Esophagus squamous epithelium (tissue), 5 donors: ENCODE measurements around the gene AMZ1. TPM values are rescaled to one million over a fixed set of nuclear protein-coding genes. Genes with fewer than 3 reads are reported as not detected.

Experiments used
- DNase-seq: peaks from one replicate; lab custom pipeline; 2025; lab: John Stamatoyannopoulos, UW
- H3K27ac ChIP-seq, 4 donors: fragments of 200-600 bp; sonication (generic); one replicate each; pipeline ENCODE4 v1.5.1; 2016 to 2019; ENCODE audit warnings: mild to moderate bottlenecking in 1 of 4
- H3K27me3 ChIP-seq, 4 donors: fragments of 200-600 bp; sonication (generic); 1 replicate in 3 of 4; 2 replicates in 1 of 4; pipeline versions ENCODE4 v1.5.1 to v1.6.0; 2017 to 2021; ENCODE audit warnings: antibody characterized with exemption in 1 of 4
- H3K36me3 ChIP-seq, 3 donors: fragments of 200-600 bp; sonication (generic); one replicate each; pipeline ENCODE4 v1.5.1; 2016 to 2019
- H3K4me1 ChIP-seq, 3 donors: fragments of 200-600 bp; sonication (generic); one replicate each; pipeline ENCODE4 v1.5.1; 2017 to 2019
- H3K4me3 ChIP-seq, 4 donors: fragments of 200-600 bp; sonication (generic); 1 replicate in 3 of 4; 2 replicates in 1 of 4; pipeline ENCODE4 v1.5.1; 2016 to 2019; ENCODE audit warnings: mild to moderate bottlenecking in 2 of 4, moderate library complexity in 1 of 4
- H3K9me3 ChIP-seq, 3 donors: fragments of 200-600 bp; sonication (generic); one replicate each; pipeline ENCODE4 v1.5.1; 2016 to 2019
- CTCF ChIP-seq, 6 experiments: fragments of 450-650 bp in 4 of 6; fragments of 200-600 bp in 2 of 6; sonication (generic) in 2 of 6; IDR thresholded peaks; one replicate each; pipeline ENCODE4 v1.5.1; 2016 to 2019; ENCODE audit warnings: antibody characterized with exemption in 6 of 6, mild to moderate bottlenecking in 4 of 6, moderate library complexity in 4 of 6
- POLR2A ChIP-seq, 4 donors: fragments of 450-650 bp; IDR thresholded peaks; one replicate each; pipeline ENCODE4 v1.6.1; 2017; ENCODE audit warnings: antibody characterized with exemption in 4 of 4, mild to moderate bottlenecking in 4 of 4, moderate library complexity in 3 of 4
- WGBS, 2 donors: methylation state at CpG; one replicate each; pipeline ENCODE4 v1.1.5; 2018; 5-methylcytosine and 5-hydroxymethylcytosine counted together
- intact Hi-C: fragments of 100-400 bp; cut with DNase I; formaldehyde crosslinking; loops from one replicate; pipeline ENCODE4 v1.15.0; 2022
- total RNA-seq, 4 donors: library from RNA; depleted of rRNA; stranded (reverse); fragments of >200 nt; gene quantifications; one replicate each; pipeline ENCODE4 v1.1.0, GENCODE V29; 2016
- donor health status: DM: yes; HTN: yes; CAD: no.

The AMZ1 gene
- total RNA-seq: under 1 TPM in 2 of 4 donors, not detected in 2; 0.12 to 0.19 TPM

GRCh38 chr7:2687881-2688318 is at the start of gene AMZ1:
Gene AMZ1, plus strand, starts transcription at chr7:2688202. Its CDS starts 12,250 bp downstream, at chr7:2700452.
- no peak for DNase-seq
- H3K9me3 ChIP-seq: no peaks in the 10 kb centered on the region
- peak within 1 kb of the TSS in 2 of 4 donors; percentile 38 to 58 for H3K4me3 ChIP-seq
- no peak for TF ChIP-seq CTCF (IDR thresholded peaks at IDR 0.05)
- no peak for TF ChIP-seq POLR2A (IDR thresholded peaks at IDR 0.05)
- WGBS, 2 donors: 17 to 40% methylated on average over 1 to 2 of the region's 41 CpGs
- H3K27ac ChIP-seq: no peak within 1 kb of the TSS
- intact Hi-C loops: loop anchor here (10.0 kb wide), 1 partner anchor 233 kb away; no protein-coding TSS in a partner anchor
- peaks cover 3 to 77% (median 17%) of the 10 kb centered on the region in 4 donors for H3K27me3 ChIP-seq
- peaks cover 7 to 25% (median 15%) of the 10 kb centered on the region in 3 donors for H3K4me1 ChIP-seq
- no peaks in the 10 kb centered on the region for H3K36me3 ChIP-seq

GRCh38 chr7:2638224-2638991 is 49.6 kb upstream of the AMZ1 start:
- DNase-seq: no peak
- H3K4me3 ChIP-seq: no peak overlapping the region
- no peaks in the 10 kb centered on the region for H3K36me3 ChIP-seq
- intact Hi-C loops: no loop called here
- WGBS, 2 donors: 60% methylated on average over 1 of the region's 34 CpGs; no CpG with 5 or more reads in 1 of the 2 donors
- H3K9me3 ChIP-seq: no peaks in the 10 kb centered on the region
- H3K27ac ChIP-seq: peak overlapping the region in 3 of 4 donors; percentile 1 to 67 (median 65)
- TF ChIP-seq CTCF (IDR thresholded peaks at IDR 0.05) (no peak), POLR2A (IDR thresholded peaks at IDR 0.05) (no peak)
- peaks cover 42 to 94% (median 54%) of the 10 kb centered on the region in 3 donors for H3K4me1 ChIP-seq
- no peaks in the 10 kb centered on the region for H3K27me3 ChIP-seq

GRCh38 chr7:2639181-2639681 is 48.8 kb upstream of the AMZ1 start:
- Histone ChIP-seq H3K4me3 (no peak overlapping the region), H3K9me3 (no peaks in the 10 kb centered on the region), H3K27ac (peak overlapping the region in 2 of 4 donors; percentile 14 to 65), H3K4me1 (peaks cover 36 to 94% (median 54%) of the 10 kb centered on the region in 3 donors), H3K36me3 (no peaks in the 10 kb centered on the region), H3K27me3 (no peaks in the 10 kb centered on the region)
- TF ChIP-seq CTCF (IDR thresholded peaks at IDR 0.05) (no peak), POLR2A (IDR thresholded peaks at IDR 0.05) (no peak)
- intact Hi-C loops: no loop called here
- 88 to 89% methylated on average over 3 to 6 of the region's 24 CpGs for WGBS, 2 donors
- no peak for DNase-seq

- Histone ChIP-seq H3K4me3 (no peak overlapping the region), H3K27ac (peak overlapping the region in 1 of 4 donors; percentile 74), H3K27me3 (no peaks in the 10 kb centered on the region), H3K9me3 (no peaks in the 10 kb centered on the region), H3K36me3 (no peaks in the 10 kb centered on the region), H3K4me1 (peaks cover 36 to 94% (median 55%) of the 10 kb centered on the region in 3 donors)
- intact Hi-C loops: no loop called here
- WGBS, 2 donors: 66 to 79% methylated on average over 9 to 12 of the region's 37 CpGs
- no peak for DNase-seq
- TF ChIP-seq POLR2A (IDR thresholded peaks at IDR 0.05) (no peak), CTCF (IDR thresholded peaks at IDR 0.05) (no peak)
Observed at GRCh38 chr7:2639695-2640481, 48.1 kb upstream of the AMZ1 start.
